BE2C (cell line): Measurements from ENCODE around the gene WSB1.
A peak's percentile ranks its signal among the peaks of the same experiment; 100 is the strongest.

ENCODE experiments used
- DNase-seq: peaks from one replicate; pipeline ENCODE4 v3.0.0-alpha.2; 2020
- H3K27me3 ChIP-seq: fragments of 250-450 bp; sonication (Bioruptor Pico); 2 replicates; pipeline ENCODE4 v1.5.1; 2020; ENCODE audit warnings: mild to moderate bottlenecking
- H3K36me3 ChIP-seq: fragments of 250-450 bp; sonication (Bioruptor Pico); 2 replicates; pipeline ENCODE4 v1.5.1; 2020; ENCODE audit warnings: mild to moderate bottlenecking
- H3K4me1 ChIP-seq: fragments of 250-450 bp; sonication (Bioruptor Pico); 2 replicates; pipeline ENCODE4 v1.5.1; 2020
- H3K4me3 ChIP-seq: 2 replicates; pipeline ENCODE4 v1.5.1; 2011; ENCODE audit warnings: low read depth, low read length
- H3K9me3 ChIP-seq: fragments of 250-450 bp; sonication (Bioruptor Pico); 2 replicates; pipeline ENCODE4 v1.5.1; 2020
- CTCF ChIP-seq: IDR thresholded peaks from 2 replicates; pipeline ENCODE4 v1.5.1; 2012; ENCODE audit warnings: mild to moderate bottlenecking, low read depth, low read length

Gene WSB1

GRCh38 chr17:27306276-27306835, 12.4 kb downstream of the WSB1 start:
- Histone ChIP-seq H3K36me3 (peaks cover 3% of the 10 kb centered on the region; the same call in 1 of the 2 replicates), H3K9me3 (no peaks in the 10 kb centered on the region), H3K27me3 (no peaks in the 10 kb centered on the region), H3K4me3 (no peak overlapping the region), H3K4me1 (no peaks in the 10 kb centered on the region)
- no peak for DNase-seq
- TF ChIP-seq CTCF: no peak

GRCh38 chr17:27310565-27311110, 16.7 kb downstream of the WSB1 start:
- Histone ChIP-seq H3K4me3 (no peak overlapping the region), H3K27me3 (no peaks in the 10 kb centered on the region), H3K9me3 (no peaks in the 10 kb centered on the region), H3K36me3 (peaks cover 12% of the 10 kb centered on the region; the same call in 1 of the 2 replicates), H3K4me1 (peaks cover 2% of the 10 kb centered on the region; the same call in 1 of the 2 replicates)
- no peak for DNase-seq
- no peak for TF ChIP-seq CTCF

- DNase-seq: no peak
- Histone ChIP-seq H3K27me3 (no peaks in the 10 kb centered on the region), H3K9me3 (no peaks in the 10 kb centered on the region), H3K4me3 (no peak overlapping the region), H3K36me3 (peaks cover 13% of the 10 kb centered on the region; the same call in 1 of the 2 replicates), H3K4me1 (peaks cover 2% of the 10 kb centered on the region; the same call in 1 of the 2 replicates)
- no peak for TF ChIP-seq CTCF
These were observed 19.4 kb downstream of the WSB1 start for GRCh38 chr17:27313301-27313700.

- peak; percentile 56 for DNase-seq
- TF ChIP-seq CTCF: no peak
- peaks cover 13% of the 10 kb centered on the region; the same call in 1 of the 2 replicates for H3K36me3 ChIP-seq
- no peaks in the 10 kb centered on the region for H3K27me3 ChIP-seq
- no peak overlapping the region for H3K4me3 ChIP-seq
- no peaks in the 10 kb centered on the region for H3K9me3 ChIP-seq
- H3K4me1 ChIP-seq: peaks cover 2% of the 10 kb centered on the region; the same call in 1 of the 2 replicates
These were observed 21.4 kb downstream of the WSB1 start for GRCh38 chr17:27315322-27315721.

GRCh38 chr17:27315796-27316465, 22.0 kb downstream of the WSB1 start:
- TF ChIP-seq CTCF: no peak
- no peak for DNase-seq
- no peak overlapping the region for H3K4me3 ChIP-seq
- H3K4me1 ChIP-seq: peaks cover 2% of the 10 kb centered on the region; the same call in 1 of the 2 replicates
- no peaks in the 10 kb centered on the region for H3K27me3 ChIP-seq
- H3K9me3 ChIP-seq: no peaks in the 10 kb centered on the region
- H3K36me3 ChIP-seq: peaks cover 13% of the 10 kb centered on the region; the same call in 1 of the 2 replicates

- no peak for TF ChIP-seq CTCF
- H3K4me1 ChIP-seq: peaks cover 2% of the 10 kb centered on the region; the same call in 1 of the 2 replicates
- no peaks in the 10 kb centered on the region for H3K27me3 ChIP-seq
- no peaks in the 10 kb centered on the region for H3K9me3 ChIP-seq
- H3K36me3 ChIP-seq: 0 out of 2 replicates have a peak, but pooled peaks cover 5% of the 10 kb centered on the region
- DNase-seq: no peak
- H3K4me3 ChIP-seq: no peak overlapping the region
These were observed 24.3 kb downstream of the WSB1 start for GRCh38 chr17:27318228-27318627.
